ENCODE results near the gene HLA-DQB2. TPM values are rescaled to one million over a fixed set of nuclear protein-coding genes. Genes with fewer than 3 reads are reported as not detected.
"Not testable (repeated sequence)": the region's sequence is repeated elsewhere in the genome, so short reads cannot be mapped to it uniquely, and the experiment has no call there.

HLA-DQB2 gene
- polyA plus RNA-seq, 1 donor (not counting 4 experiments of a cell fraction or from before 2014, with no cell fraction given), result not detected

GRCh38 chr6:32759669-32760068 is 3.7 kb downstream of the HLA-DQB2 start:
- no peak overlapping the region for H3K4me2 ChIP-seq (ENCODE audit: control insufficient read depth, extremely low read depth, insufficient read depth, low read depth, low read length)
- H4K20me1 ChIP-seq (ENCODE audit: control insufficient read depth, extremely low read depth, insufficient read depth, low read length), result no peaks in the 10 kb centered on the region
- dilution Hi-C loops (cut with MboI; ENCODE audit: extremely low pct_ligation_motif_present, low sequenced_read_pairs), result no loop called here
- no peak for TF ChIP-seq EZH2 (IDR thresholded peaks at IDR 0.05; ENCODE audit: low read length)
- TF ChIP-seq CTCF (optimal IDR thresholded peaks at IDR 0.05 in 1 of 3, IDR thresholded peaks at IDR 0.05 in 1 of 3, conservative IDR thresholded peaks at IDR 0.05 in 1 of 3; ENCODE audit: extremely low read depth in 1 of 3, insufficient read depth in 2 of 3, low read length in 3 of 3), result no peak
- H3K9me3 ChIP-seq (ENCODE audit: control insufficient read depth, low read depth, low read length), result no peaks in the 10 kb centered on the region
- no peaks in the 10 kb centered on the region for H3K79me2 ChIP-seq (ENCODE audit: control insufficient read depth, insufficient read depth, low read length)
- peaks cover 18% of the 10 kb centered on the region for H3K27me3 ChIP-seq (ENCODE audit: control insufficient read depth, extremely low read depth, insufficient read depth, low read length)
- no peak for FAIRE-seq
- no peak overlapping the region for H3K9ac ChIP-seq (ENCODE audit: control insufficient read depth, extremely low read depth, insufficient read depth, low read length)
- H3K9me1 ChIP-seq (ENCODE audit: control insufficient read depth, extremely low read depth, insufficient read depth, low read length), result no peaks in the 10 kb centered on the region
- H3K27ac ChIP-seq (ENCODE audit: control insufficient read depth, insufficient read depth, low read length), result no peak overlapping the region
- H3K4me1 ChIP-seq (ENCODE audit: control insufficient read depth, extremely low read depth, insufficient read depth, low read length), result no peaks in the 10 kb centered on the region
- no peak for DNase-seq (ENCODE audit: low read depth, low spot score)
- no peaks in the 10 kb centered on the region for H3K36me3 ChIP-seq (ENCODE audit: control insufficient read depth in 2 of 2, extremely low read depth in 1 of 2, insufficient read depth in 2 of 2, low read length in 2 of 2)
- no peak overlapping the region for H3K4me3 ChIP-seq (ENCODE audit: control insufficient read depth in 2 of 3, extremely low read depth in 1 of 3, insufficient read depth in 2 of 3, low read depth in 1 of 3, low read length in 3 of 3)
- no peak overlapping the region for H2AFZ ChIP-seq (ENCODE audit: control insufficient read depth, low read length)

GRCh38 chr6:32752580-32752979 is 10.8 kb downstream of the HLA-DQB2 start:
- DNase-seq (ENCODE audit: low read depth, low spot score), result no peak
- Histone ChIP-seq H3K9ac (ENCODE audit: control insufficient read depth, extremely low read depth, insufficient read depth, low read length) (no peak overlapping the region), H3K79me2 (ENCODE audit: control insufficient read depth, insufficient read depth, low read length) (no peaks in the 10 kb centered on the region), H3K36me3 (ENCODE audit: control insufficient read depth in 2 of 2, extremely low read depth in 1 of 2, insufficient read depth in 2 of 2, low read length in 2 of 2) (no peaks in the 10 kb centered on the region), H3K9me1 (ENCODE audit: control insufficient read depth, extremely low read depth, insufficient read depth, low read length) (no peaks in the 10 kb centered on the region), H3K9me3 (ENCODE audit: control insufficient read depth, low read depth, low read length) (no peaks in the 10 kb centered on the region), H3K27ac (ENCODE audit: control insufficient read depth, insufficient read depth, low read length) (no peak overlapping the region), H3K4me2 (ENCODE audit: control insufficient read depth, extremely low read depth, insufficient read depth, low read depth, low read length) (no peak overlapping the region), H2AFZ (ENCODE audit: control insufficient read depth, low read length) (no peak overlapping the region), H4K20me1 (ENCODE audit: control insufficient read depth, extremely low read depth, insufficient read depth, low read length) (no peaks in the 10 kb centered on the region), H3K4me1 (ENCODE audit: control insufficient read depth, extremely low read depth, insufficient read depth, low read length) (no peaks in the 10 kb centered on the region), H3K4me3 (ENCODE audit: control insufficient read depth in 2 of 3, extremely low read depth in 1 of 3, insufficient read depth in 2 of 3, low read depth in 1 of 3, low read length in 3 of 3) (no peak overlapping the region), H3K27me3 (ENCODE audit: control insufficient read depth, extremely low read depth, insufficient read depth, low read length) (peaks cover 6% of the 10 kb centered on the region)
- dilution Hi-C loops (cut with MboI; ENCODE audit: extremely low pct_ligation_motif_present, low sequenced_read_pairs), result no loop called here
- no peak for FAIRE-seq
- no peak for TF ChIP-seq EZH2 (IDR thresholded peaks at IDR 0.05; ENCODE audit: low read length)
- TF ChIP-seq CTCF (optimal IDR thresholded peaks at IDR 0.05 in 1 of 3, IDR thresholded peaks at IDR 0.05 in 1 of 3, conservative IDR thresholded peaks at IDR 0.05 in 1 of 3; ENCODE audit: extremely low read depth in 1 of 3, insufficient read depth in 2 of 3, low read length in 3 of 3), result no peak

- DNase-seq (ENCODE audit: low read depth, low spot score); H3K4me1 ChIP-seq (ENCODE audit: control insufficient read depth, extremely low read depth, insufficient read depth, low read length); dilution Hi-C loops (cut with MboI; ENCODE audit: extremely low pct_ligation_motif_present, low sequenced_read_pairs); H4K20me1 ChIP-seq (ENCODE audit: control insufficient read depth, extremely low read depth, insufficient read depth, low read length); H2AFZ ChIP-seq (ENCODE audit: control insufficient read depth, low read length); FAIRE-seq; H3K36me3 ChIP-seq (ENCODE audit: control insufficient read depth in 2 of 2, extremely low read depth in 1 of 2, insufficient read depth in 2 of 2, low read length in 2 of 2); H3K4me3 ChIP-seq (ENCODE audit: control insufficient read depth in 2 of 3, extremely low read depth in 1 of 3, insufficient read depth in 2 of 3, low read depth in 1 of 3, low read length in 3 of 3); H3K4me2 ChIP-seq (ENCODE audit: control insufficient read depth, extremely low read depth, insufficient read depth, low read depth, low read length); H3K9ac ChIP-seq (ENCODE audit: control insufficient read depth, extremely low read depth, insufficient read depth, low read length); H3K9me3 ChIP-seq (ENCODE audit: control insufficient read depth, low read depth, low read length); H3K27ac ChIP-seq (ENCODE audit: control insufficient read depth, insufficient read depth, low read length); H3K27me3 ChIP-seq (ENCODE audit: control insufficient read depth, extremely low read depth, insufficient read depth, low read length); H3K79me2 ChIP-seq (ENCODE audit: control insufficient read depth, insufficient read depth, low read length); H3K9me1 ChIP-seq (ENCODE audit: control insufficient read depth, extremely low read depth, insufficient read depth, low read length): not testable (repeated sequence)
Observed at GRCh38 chr6:32745649-32746048, 17.7 kb downstream of the HLA-DQB2 start.
